Loucy (cell line): ENCODE measurements around the gene CFAP90.

ENCODE experiments used
- H2AFZ ChIP-seq: fragments of 200-600 bp; sonication (generic); 2 replicates; pipeline ENCODE4 v1.6.0; 2016; ENCODE audit warnings: antibody characterized with exemption, mild to moderate bottlenecking, low read length, moderate library complexity
- H3F3A ChIP-seq: fragments of 200-600 bp; 2 replicates; pipeline ENCODE4 v1.6.0; 2016; ENCODE audit warnings: antibody characterized with exemption, low read depth, mild to moderate bottlenecking
- H3K27me3 ChIP-seq: fragments of 200-600 bp; sonication (generic); 2 replicates; pipeline ENCODE4 v1.6.1; 2014; ENCODE audit warnings: low read length, mild to moderate bottlenecking; ENCODE audit not compliant: insufficient read depth, poor library complexity, severe bottlenecking
- H3K36me3 ChIP-seq: fragments of 200-600 bp; sonication (generic); 2 replicates; pipeline ENCODE4 v1.6.1; 2016; ENCODE audit warnings: low read length; ENCODE audit not compliant: insufficient read depth
- H3K4me1 ChIP-seq: fragments of 200-600 bp; sonication (generic); 2 replicates; pipeline ENCODE4 v1.5.1; 2014; ENCODE audit warnings: low read length, mild to moderate bottlenecking; ENCODE audit not compliant: insufficient read depth, poor library complexity, severe bottlenecking
- H3K4me2 ChIP-seq: fragments of 200-600 bp; sonication (generic); 2 replicates; pipeline ENCODE4 v1.6.0; 2014; ENCODE audit warnings: antibody characterized with exemption, low read length, low read depth, mild to moderate bottlenecking; ENCODE audit not compliant: poor library complexity, severe bottlenecking
- H3K4me3 ChIP-seq: fragments of 200-600 bp; sonication (generic); 2 replicates; pipeline ENCODE4 v1.5.1; 2014; ENCODE audit warnings: low read length, mild to moderate bottlenecking, mixed read lengths; ENCODE audit not compliant: poor library complexity, severe bottlenecking
- H3K79me2 ChIP-seq: fragments of 200-600 bp; sonication (generic); 2 replicates; pipeline ENCODE4 v1.6.1; 2014; ENCODE audit warnings: low read length; ENCODE audit not compliant: insufficient read depth
- H3K9ac ChIP-seq: fragments of 200-600 bp; sonication (generic); 2 replicates; pipeline ENCODE4 v1.6.0; 2014; ENCODE audit warnings: mild to moderate bottlenecking, low read depth, low read length, moderate library complexity; ENCODE audit not compliant: poor library complexity, severe bottlenecking
- H3K9me2 ChIP-seq: fragments of 200-600 bp; sonication (generic); replicated peaks from 2 replicates; pipeline ENCODE4 v1.6.1; 2016; ENCODE audit warnings: low read depth, low read length, mixed read lengths
- H3K9me3 ChIP-seq: fragments of 200-600 bp; sonication (generic); 2 replicates; pipeline ENCODE4 v1.6.1; 2014; ENCODE audit warnings: mild to moderate bottlenecking, antibody characterized with exemption, low read length, low read depth; ENCODE audit not compliant: insufficient read depth
- H4K20me1 ChIP-seq: fragments of 200-600 bp; sonication (generic); 2 replicates; pipeline ENCODE4 v1.6.0; 2014; ENCODE audit warnings: antibody characterized with exemption, low read length, mild to moderate bottlenecking; ENCODE audit not compliant: insufficient read depth, poor library complexity, severe bottlenecking
- CTCF ChIP-seq: fragments of 200-600 bp; sonication (generic); conservative IDR thresholded peaks from 2 replicates; pipeline ENCODE4 v1.5.1; 2014; ENCODE audit warnings: mild to moderate bottlenecking, antibody characterized with exemption, low read length
- EZH2phosphoT487 ChIP-seq: fragments of 200-600 bp; IDR thresholded peaks from 2 replicates; pipeline ENCODE4 v1.6.1; 2018; ENCODE audit warnings: antibody characterized with exemption, mild to moderate bottlenecking, moderate library complexity, borderline replicate concordance

The CFAP90 gene

GRCh38 chr5:7803937-7804336 is 47.0 kb downstream of the CFAP90 start:
- H3K4me3 ChIP-seq, result no peak overlapping the region
- H3K27me3 ChIP-seq, result no peaks in the 10 kb centered on the region
- no peaks in the 10 kb centered on the region for H3K9me3 ChIP-seq
- H3K9me2 ChIP-seq, result no peaks in the 10 kb centered on the region
- H3K36me3 ChIP-seq, result no peaks in the 10 kb centered on the region
- no peak overlapping the region for H3K4me2 ChIP-seq
- TF ChIP-seq CTCF (no peak), EZH2phosphoT487 (no peak)
- no peak overlapping the region for H3K9ac ChIP-seq
- no peaks in the 10 kb centered on the region for H3K79me2 ChIP-seq
- no peaks in the 10 kb centered on the region for H4K20me1 ChIP-seq
- no peak overlapping the region for H2AFZ ChIP-seq
- H3F3A ChIP-seq, result no peaks in the 10 kb centered on the region
- H3K4me1 ChIP-seq, result no peaks in the 10 kb centered on the region

- Histone ChIP-seq H2AFZ (no peak overlapping the region), H3K9me3 (no peaks in the 10 kb centered on the region), H3F3A (no peaks in the 10 kb centered on the region), H3K36me3 (no peaks in the 10 kb centered on the region), H3K9me2 (no peaks in the 10 kb centered on the region), H3K27me3 (no peaks in the 10 kb centered on the region), H3K9ac (no peak overlapping the region), H3K79me2 (no peaks in the 10 kb centered on the region), H3K4me2 (no peak overlapping the region), H3K4me3 (no peak overlapping the region), H4K20me1 (no peaks in the 10 kb centered on the region), H3K4me1 (no peaks in the 10 kb centered on the region)
- TF ChIP-seq CTCF (no peak), EZH2phosphoT487 (no peak)
Measured at GRCh38 chr5:7802855-7803254, 48.1 kb downstream of the CFAP90 start.

- Histone ChIP-seq H3K9me3 (no peaks in the 10 kb centered on the region), H3K27me3 (peaks cover 5% of the 10 kb centered on the region), H3K79me2 (no peaks in the 10 kb centered on the region), H3K36me3 (no peaks in the 10 kb centered on the region), H3K4me2 (no peak overlapping the region), H3F3A (no peaks in the 10 kb centered on the region), H3K9ac (no peak overlapping the region), H3K9me2 (no peaks in the 10 kb centered on the region), H3K4me3 (no peak overlapping the region), H3K4me1 (no peaks in the 10 kb centered on the region), H4K20me1 (no peaks in the 10 kb centered on the region), H2AFZ (no peak overlapping the region)
- TF ChIP-seq EZH2phosphoT487 (no peak), CTCF (no peak)
Measured at GRCh38 chr5:7801891-7802614, 48.9 kb downstream of the CFAP90 start.
